Neural progenitor cell (in vitro differentiated cells): Measurements from ENCODE around the gene GPR148.

ENCODE experiments used
- EZH2 ChIP-seq: fragments of 200-600 bp; sonication (generic); IDR thresholded peaks from 2 replicates; pipeline ENCODE4 v1.6.1; 2017; ENCODE audit warnings: antibody characterized with exemption, mild to moderate bottlenecking, moderate library complexity
- EZH2phosphoT487 ChIP-seq: fragments of 200-600 bp; sonication (generic); IDR thresholded peaks from 2 replicates; pipeline ENCODE4 v1.6.1; 2017; ENCODE audit warnings: antibody characterized with exemption
- TF ChIP-seq, protein P1 (sequence below): fragments of 200-600 bp; sonication (generic); IDR thresholded peaks from 2 replicates; pipeline ENCODE4 v1.5.1; 2017; ENCODE audit warnings: antibody characterized with exemption, mild to moderate bottlenecking

DNA sequence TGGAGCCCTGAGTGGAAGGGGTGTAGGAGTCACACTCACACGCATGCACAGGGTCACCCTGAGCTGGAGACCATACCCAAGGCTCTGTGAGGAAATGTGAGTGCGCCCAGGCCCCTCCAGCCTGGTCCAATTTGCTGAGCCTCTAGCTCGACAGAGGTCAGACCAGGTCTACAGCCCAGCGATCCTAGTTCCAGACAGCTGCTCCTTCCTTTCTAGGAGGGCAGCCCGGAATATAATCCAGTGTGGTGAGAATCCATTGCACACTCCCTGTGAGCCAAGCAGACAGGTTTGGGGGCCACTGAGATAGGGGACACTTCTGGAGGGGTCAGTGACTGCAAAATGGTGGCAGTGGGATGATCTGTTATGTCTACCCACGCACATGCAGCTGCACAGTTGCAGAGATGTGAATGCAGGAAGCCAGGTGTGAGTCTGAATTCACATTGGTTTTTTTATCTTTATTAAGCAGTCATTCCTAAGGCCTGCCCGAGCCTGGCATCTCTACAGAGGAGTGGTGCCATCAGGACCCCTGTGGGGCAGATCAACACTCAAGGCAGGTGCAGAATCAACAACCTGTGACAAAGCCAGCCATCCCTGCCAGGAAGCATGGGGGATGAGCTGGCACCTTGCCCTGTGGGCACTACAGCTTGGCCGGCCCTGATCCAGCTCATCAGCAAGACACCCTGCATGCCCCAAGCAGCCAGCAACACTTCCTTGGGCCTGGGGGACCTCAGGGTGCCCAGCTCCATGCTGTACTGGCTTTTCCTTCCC, at the start of gene GPR148:
- TF ChIP-seq, protein P1, sequence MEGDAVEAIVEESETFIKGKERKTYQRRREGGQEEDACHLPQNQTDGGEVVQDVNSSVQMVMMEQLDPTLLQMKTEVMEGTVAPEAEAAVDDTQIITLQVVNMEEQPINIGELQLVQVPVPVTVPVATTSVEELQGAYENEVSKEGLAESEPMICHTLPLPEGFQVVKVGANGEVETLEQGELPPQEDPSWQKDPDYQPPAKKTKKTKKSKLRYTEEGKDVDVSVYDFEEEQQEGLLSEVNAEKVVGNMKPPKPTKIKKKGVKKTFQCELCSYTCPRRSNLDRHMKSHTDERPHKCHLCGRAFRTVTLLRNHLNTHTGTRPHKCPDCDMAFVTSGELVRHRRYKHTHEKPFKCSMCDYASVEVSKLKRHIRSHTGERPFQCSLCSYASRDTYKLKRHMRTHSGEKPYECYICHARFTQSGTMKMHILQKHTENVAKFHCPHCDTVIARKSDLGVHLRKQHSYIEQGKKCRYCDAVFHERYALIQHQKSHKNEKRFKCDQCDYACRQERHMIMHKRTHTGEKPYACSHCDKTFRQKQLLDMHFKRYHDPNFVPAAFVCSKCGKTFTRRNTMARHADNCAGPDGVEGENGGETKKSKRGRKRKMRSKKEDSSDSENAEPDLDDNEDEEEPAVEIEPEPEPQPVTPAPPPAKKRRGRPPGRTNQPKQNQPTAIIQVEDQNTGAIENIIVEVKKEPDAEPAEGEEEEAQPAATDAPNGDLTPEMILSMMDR, result no peak
- TF ChIP-seq EZH2phosphoT487 (no peak), EZH2 (no peak)
